ENCODE data around the gene POU5F1.

Gene POU5F1

DNA sequence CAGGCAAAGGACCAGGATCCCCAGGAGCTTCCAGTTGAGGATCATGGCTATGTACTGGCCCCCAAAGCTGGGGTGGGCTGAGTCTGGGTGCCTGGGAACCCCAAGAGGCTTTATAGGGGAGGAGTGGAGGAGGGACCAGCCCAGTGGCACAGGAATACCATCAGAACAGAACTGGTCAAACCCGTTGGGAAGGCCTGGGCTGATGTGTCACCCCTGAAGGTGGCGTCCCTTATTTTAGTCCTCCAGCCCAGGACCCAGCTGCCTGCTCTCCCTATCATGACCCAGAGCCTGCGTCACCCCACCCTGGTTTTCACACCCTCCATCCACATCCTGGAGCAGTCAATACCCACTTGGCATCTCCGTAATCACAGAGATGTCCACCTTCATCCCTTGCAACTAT lies 31.5 kb downstream of the POU5F1 start, which contains the start of gene PSORS1C2:
PSORS1C2 (minus strand) TSS at position 85 of the 400 bp plus-strand sequence; CDS start at position 45, 40 bp downstream.
- DNase-seq: no peak

DNA sequence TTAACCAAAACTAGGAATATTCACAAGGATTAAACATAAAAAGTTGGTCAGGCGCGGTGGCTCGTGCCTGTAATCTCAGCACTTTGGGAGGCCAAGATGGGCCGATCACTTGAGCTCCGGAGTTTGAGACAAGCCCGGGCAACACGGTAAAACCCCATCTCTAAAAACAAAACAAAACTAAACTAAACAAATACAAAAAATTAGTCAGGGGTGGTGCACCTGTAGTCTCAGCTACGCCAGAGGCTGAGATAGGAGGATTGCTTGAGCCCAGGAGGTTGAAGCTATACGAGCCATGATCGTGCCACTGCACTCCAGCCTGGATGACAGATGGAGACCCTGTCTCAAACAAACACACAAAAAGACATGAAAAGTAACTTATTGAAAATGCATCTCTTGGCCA lies 34.8 kb downstream of the POU5F1 start:
- no peak for DNase-seq

- no peak for DNase-seq
Measured at GRCh38 chr6:31132806-31133205, 37.7 kb downstream of the POU5F1 start.

- no peak for DNase-seq
Measured at GRCh38 chr6:31131595-31131994, 38.9 kb downstream of the POU5F1 start.

GRCh38 chr6:31130751-31131150 lies 39.7 kb downstream of the POU5F1 start:
- DNase-seq: no peak

DNA sequence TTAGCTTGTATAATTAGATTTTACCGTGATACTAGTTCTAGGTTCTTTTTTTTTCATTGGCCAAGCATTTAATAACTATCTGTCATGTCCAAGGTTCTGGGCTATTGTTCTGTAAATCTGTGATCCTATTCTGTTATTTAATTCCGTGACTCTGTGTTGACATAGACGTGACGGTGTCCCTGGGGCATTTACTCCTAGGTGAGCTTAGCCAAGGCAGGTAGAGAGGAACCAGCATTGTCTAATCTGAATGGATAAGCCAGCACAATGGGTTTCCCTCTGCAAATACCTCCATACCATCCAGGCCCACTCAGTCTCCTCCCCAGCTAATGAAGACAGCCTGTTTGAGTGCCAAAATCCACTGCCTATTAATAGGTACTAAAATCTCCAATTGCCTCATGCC lies 41.4 kb downstream of the POU5F1 start:
- peak; percentile 49 for DNase-seq

GRCh38 chr6:31128093-31128676 lies 42.3 kb downstream of the POU5F1 start:
- peak; percentile 67 for DNase-seq

DNA sequence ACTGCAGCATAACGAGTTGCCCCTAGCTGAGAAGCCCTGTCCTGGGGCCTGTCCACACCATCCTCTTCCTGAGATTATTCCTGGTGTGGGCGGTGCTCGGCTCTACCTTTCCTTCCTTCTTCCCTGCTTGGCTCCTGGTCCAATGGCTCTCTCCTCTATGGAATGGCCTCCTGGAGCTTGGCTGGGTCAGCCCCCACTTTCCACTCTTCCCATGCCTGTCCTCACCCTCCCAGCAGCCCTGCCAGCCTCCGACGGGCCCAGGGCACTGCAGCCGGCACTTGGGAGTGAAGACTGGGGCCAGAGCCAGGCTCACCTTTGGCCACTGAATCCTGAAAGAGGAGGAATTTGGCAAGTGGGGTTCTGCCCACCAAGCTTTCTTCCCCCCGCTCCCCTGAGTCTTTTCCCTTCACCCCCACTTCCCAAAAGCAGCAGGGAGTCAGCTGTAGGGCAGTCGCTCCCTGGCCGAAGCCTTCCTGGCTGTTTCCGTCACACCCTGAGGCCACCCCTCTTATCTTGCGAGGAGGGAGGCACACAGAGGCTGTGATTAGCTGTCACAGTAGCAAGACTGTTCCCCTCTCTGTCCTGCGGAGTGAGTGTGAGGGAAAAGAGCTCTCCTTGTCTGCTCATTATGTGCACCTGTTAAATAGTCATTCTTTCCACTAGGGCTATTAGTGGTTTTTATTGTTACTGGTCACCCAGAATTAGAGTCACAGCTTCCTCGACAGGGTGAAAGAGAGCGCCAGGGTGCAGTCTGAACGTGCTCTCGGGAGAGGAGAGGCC lies 43.9 kb downstream of the POU5F1 start:
- no peak for DNase-seq

DNA sequence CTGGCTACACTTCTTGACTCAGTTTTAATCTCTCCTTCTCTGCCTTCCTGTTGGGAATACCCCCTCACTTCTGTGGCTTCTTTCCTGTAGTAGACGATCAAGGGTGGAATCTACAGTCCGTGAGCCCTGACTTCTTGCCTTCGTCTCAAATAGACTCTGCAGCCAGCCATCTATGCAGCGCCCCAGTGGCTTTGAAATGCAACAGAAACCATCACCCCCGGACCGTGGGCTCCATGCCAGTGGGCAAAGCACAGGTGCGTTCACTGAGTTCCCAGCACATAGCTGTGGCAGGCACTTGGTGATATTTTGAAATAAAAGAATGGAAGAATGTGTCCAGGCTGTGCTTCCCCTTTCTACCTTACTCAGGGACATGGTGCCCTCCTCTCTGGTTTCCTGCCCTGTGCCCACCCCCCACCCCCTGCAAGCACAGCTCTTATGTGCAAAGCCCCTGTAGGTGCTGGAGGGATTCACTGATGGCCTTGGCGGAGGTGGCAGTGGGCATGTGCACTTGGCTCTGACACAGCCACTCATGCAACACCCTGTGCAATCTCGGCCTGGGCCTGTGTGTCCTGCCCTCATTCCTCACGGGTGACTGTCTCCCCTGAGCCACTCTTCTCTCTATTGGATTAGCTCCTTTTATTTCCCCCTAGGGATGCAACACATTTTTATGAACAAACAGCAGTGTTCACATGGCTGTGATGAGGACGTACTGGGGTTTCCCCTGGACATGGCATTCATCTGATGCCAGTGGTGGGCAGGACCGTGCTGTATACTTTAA lies 44.7 kb downstream of the POU5F1 start:
- DNase-seq: no peak

DNA sequence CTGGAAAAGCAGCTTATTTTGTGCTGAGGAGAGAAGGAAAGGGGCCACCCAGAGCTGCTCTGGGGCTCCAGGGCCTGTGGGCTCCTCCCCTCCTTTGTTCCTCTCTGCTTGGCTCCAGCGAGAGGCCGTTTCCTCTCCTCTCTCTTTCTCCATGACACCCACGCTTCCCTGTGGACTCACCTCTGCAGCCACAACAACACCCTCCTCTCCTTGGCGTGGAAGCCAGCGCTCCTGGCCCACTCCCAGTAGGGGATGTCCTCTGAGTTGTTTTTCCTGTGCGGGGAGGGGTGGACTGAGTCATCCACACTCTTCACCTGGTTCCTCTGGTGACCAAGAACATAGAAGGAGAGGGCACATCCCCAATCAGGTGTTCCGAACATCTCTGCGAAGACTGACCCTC lies 45.3 kb downstream of the POU5F1 start:
- peak; percentile 62 for DNase-seq

DNA sequence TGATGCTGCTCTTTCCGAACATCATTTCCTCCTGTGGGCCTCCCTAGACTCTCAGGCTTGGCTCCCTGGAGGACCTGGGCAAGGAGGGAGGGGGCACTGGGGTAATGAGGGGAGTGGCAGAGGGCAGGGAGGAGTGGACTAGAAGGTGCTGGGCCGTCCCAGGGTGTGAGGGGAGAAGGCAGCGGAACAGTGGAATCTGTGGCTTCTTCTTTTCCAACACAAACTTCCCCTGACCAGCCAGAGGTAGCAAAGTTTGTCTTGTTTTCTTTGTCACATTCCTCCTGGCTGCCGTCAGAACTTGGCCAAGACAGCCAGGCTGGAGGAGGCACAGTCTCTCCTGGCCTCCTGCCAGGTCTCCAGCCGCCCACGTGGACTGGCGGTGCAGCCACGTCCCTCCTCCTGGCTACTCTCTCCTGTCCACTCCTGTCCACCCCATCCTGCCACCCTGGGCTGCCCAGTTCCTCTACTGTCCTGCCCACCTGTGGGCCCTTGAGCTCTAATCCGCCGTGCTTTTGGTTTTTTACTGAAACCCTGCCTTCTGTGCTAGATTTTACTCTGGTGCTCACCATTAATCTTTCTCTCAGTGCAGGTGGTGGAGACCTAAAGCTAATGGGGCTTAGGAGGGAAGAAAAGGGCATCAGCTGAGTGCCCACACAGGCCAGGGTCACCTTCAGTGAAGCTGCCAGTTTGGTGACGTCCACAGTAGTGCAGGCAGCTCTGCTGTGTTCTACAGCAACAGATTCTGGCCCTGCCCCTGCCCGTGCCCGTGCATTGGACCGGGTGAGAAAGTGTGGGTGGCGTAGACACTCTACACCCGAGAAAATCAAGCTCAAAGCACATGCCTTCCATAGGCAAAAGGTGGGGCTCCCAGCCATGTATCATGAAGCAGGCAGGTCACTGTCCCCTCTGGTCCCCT lies 47.4 kb downstream of the POU5F1 start:
- peak; percentile 33 for DNase-seq

- DNase-seq: no peak
Measured at GRCh38 chr6:31121131-31121790, 49.2 kb downstream of the POU5F1 start.

DNA sequence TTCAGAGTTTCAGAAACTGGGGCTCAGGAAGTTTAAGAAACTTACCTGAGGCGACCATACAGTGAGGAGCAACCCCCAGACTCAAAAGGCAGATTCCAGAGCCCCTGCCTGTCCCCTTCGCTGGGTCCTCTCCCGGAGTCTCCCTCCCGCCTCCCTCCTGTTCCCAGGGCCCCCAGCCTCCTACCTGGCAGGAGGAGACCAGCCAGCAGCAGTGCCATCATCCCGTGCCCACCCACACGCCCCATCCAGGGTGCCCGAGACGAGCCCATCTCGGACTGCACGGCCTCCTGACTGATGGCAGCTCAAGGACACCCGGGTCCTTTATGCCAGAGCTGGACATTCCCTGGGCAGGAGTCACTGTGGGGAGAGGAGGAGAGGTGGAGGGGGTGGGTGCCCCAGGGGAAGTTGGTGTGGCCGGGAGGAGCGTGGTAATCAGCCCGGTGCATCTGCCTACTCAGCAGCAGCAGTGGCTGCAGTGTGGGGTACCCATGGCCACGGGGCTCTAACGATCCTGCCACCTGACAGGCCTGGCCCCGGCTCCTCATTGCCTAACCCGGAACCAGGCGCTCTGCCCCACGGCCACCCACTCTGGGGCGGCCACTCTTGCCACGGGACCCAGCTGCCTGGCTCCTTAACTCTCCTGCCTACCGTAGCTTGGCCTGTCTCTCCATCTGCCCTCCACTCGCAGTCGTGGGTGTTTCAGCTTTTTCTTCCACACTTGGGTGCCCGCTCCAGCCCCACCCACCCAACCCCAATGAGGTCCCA lies 50.1 kb downstream of the POU5F1 start, which contains the start of gene CDSN:
CDSN (minus strand) TSS at position 296 of the 765 bp plus-strand sequence; CDS start at position 269, 27 bp downstream.
- DNase-seq: no peak

DNA sequence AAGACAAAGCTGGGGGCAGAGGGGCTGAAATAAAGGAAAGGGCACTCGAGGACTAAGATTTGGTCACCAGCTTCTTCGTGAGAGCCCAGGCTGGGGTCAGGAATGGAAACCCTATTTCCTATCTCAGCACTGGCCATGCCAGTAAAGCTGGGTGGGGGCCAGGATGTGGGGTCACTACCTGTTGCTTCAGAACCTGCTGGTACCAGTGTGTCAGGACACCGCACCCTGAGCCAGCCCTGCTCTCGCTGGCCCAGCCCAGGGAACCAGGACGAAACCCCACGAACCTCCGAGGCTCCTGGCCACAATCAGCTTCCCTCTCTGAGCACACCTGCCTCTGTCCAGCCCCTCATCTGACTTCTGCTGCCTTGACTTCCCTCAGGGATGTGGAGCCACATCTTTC lies 52.3 kb downstream of the POU5F1 start:
- no peak for DNase-seq

DNA sequence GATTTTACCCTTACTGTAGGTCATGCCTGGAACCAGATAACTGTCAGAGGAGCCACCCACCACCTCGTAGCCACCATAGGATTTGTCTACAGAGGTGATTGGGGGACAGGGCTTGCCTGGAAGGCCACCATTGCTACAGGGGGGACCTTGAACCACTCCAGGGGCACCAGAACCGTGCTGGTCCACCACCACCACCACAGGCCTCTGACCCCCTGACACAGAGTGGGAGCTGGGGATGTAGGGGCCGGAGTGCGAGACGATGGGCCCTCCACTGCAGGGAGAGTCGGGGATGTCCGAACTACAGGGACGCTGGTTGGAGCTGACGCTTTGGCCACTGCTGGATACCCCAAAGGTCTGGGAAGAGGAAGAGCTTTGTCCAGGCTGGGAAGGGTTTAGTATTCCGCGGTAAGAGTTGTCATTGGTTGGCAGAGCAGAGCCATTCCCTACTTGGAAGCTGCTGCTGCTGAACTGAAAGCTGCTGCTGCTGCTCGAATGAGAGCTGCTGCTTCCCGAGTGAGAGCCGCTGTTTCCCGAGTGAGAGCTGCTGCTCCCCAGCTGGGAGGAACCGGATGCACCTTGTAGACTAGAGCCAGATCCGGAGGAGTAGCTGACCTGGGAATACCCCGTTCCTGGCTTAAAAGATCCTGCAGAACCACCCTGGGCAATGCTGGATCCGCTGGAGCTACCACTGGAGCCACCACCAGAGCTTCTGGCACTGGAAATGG lies 53.7 kb downstream of the POU5F1 start:
- DNase-seq: peak; percentile 18

- no peak for DNase-seq
Measured at GRCh38 chr6:31115941-31116560, 54.4 kb downstream of the POU5F1 start.

GRCh38 chr6:31114970-31115849 lies 55.3 kb downstream of the POU5F1 start:
- peak; percentile 7 for DNase-seq

- DNase-seq: no peak
Measured at GRCh38 chr6:31114541-31114878, 56.0 kb downstream of the POU5F1 start, which contains the start of gene PSORS1C1. Gene PSORS1C1, plus strand, starts transcription at chr6:31114800. Its CDS starts 14,833 bp downstream, at chr6:31129633.

Data from NCI-H69 (cell line).